ENCODE results near the gene NANOGP8.

DNA sequence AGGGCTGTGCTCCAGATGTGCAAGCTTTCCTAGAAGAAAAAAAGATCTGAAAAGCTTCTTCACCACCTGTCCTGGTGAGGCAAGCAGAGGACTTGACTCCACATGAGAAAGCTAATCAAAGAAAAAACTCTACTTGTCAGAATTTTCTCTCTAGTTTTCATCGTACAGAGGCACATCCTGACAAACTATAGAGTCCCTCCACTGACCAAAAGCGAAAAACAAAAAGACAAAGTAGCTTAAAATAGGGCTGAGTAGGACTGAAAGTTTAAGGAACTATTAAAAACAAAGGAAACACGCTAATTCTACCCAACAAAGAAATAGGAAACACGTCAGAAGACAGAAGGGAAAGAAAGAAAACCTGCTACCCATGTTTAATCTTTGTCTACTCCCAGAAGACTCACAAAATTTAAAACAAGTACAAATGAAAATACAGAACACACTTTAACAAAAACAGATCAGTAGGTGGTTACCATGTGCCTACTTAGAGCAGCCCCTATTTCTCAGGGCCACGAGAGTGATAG, 26.5 kb downstream of the NANOGP8 start:
- TF ChIP-seq EZH2 (IDR thresholded peaks at IDR 0.05) (no peak), POLR2AphosphoS5 (IDR thresholded peaks at IDR 0.05; ENCODE audit: borderline replicate concordance, low read depth, low read length) (no peak), FOXP2 (optimal IDR thresholded peaks at IDR 0.05; ENCODE audit: control extremely low read depth, extremely low read length, insufficient read depth) (no peak)
